Adrenal gland (tissue), 5 donors: ENCODE measurements around the gene PRKG1.

ENCODE experiments used
- CTCF ChIP-seq, 6 experiments: fragments of 450-650 bp in 4 of 6; fragments of 200-600 bp in 2 of 6; sonication (generic) in 1 of 6; IDR thresholded peaks; 1 replicate in 5 of 6; 2 replicates in 1 of 6; pipeline versions ENCODE4 v1.5.1 to v1.8.0; 2016 to 2021; ENCODE audit warnings: antibody characterized with exemption in 6 of 6, mild to moderate bottlenecking in 2 of 6, moderate library complexity in 1 of 6
- POLR2A ChIP-seq, 2 donors: fragments of 450-650 bp; IDR thresholded peaks; one replicate each; pipeline ENCODE4 v1.6.1; 2017; ENCODE audit warnings: antibody characterized with exemption in 2 of 2, mild to moderate bottlenecking in 2 of 2, moderate library complexity in 1 of 2
- donor health status: DM: no; HTN: no; CAD: no.

DNA sequence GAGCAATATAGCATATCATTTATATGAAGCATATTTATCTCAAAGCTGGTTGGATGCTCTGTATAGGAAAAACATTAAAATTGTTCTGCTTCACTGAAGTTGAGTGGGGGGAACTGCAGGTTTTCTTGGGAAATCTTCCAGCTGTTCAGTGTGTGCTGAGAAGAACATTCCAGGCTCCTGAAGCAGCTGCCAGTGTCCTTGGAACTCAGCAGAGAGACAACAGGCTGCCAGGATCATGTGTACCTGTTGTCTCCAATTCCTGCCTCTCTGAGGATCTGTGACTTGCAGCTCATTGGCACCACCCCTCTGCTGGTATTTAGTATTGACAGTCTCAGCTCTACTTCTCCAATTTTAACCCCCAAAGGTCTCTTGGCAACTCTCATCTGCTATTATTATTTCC, 42.3 kb upstream of the PRKG1 start:
- TF ChIP-seq CTCF (IDR thresholded peaks at IDR 0.05) (no peak), POLR2A (IDR thresholded peaks at IDR 0.05) (no peak)
